GM10847 (cell line): ENCODE results near the gene TBC1D5.

Experiments
- POLR2A ChIP-seq: IDR thresholded peaks from 2 replicates; pipeline ENCODE4 v1.6.1; 2011; ENCODE audit not compliant: insufficient read length; ENCODE audit errors: extremely low read depth

The TBC1D5 gene

GRCh38 chr3:17352620-17353019, 389.8 kb downstream of the TBC1D5 start:
- no peak for TF ChIP-seq POLR2A

GRCh38 chr3:17349093-17349492, 393.3 kb downstream of the TBC1D5 start:
- TF ChIP-seq POLR2A: no peak

GRCh38 chr3:17342119-17342518, 400.3 kb downstream of the TBC1D5 start:
- no peak for TF ChIP-seq POLR2A

GRCh38 chr3:17340693-17341092, 401.7 kb downstream of the TBC1D5 start:
- no peak for TF ChIP-seq POLR2A

- TF ChIP-seq POLR2A: no peak
Observed at GRCh38 chr3:17340261-17340660, 402.2 kb downstream of the TBC1D5 start.

GRCh38 chr3:17339132-17339575, 403.3 kb downstream of the TBC1D5 start:
- TF ChIP-seq POLR2A: no peak

GRCh38 chr3:17336291-17336690, 406.1 kb downstream of the TBC1D5 start:
- no peak for TF ChIP-seq POLR2A

GRCh38 chr3:17333893-17334292, 408.5 kb downstream of the TBC1D5 start:
- no peak for TF ChIP-seq POLR2A

GRCh38 chr3:17333446-17333845, 409.0 kb downstream of the TBC1D5 start:
- TF ChIP-seq POLR2A: no peak

- TF ChIP-seq POLR2A: no peak
Observed at GRCh38 chr3:17330660-17331059, 411.8 kb downstream of the TBC1D5 start.

GRCh38 chr3:17329927-17330326, 412.5 kb downstream of the TBC1D5 start:
- no peak for TF ChIP-seq POLR2A

- TF ChIP-seq POLR2A: no peak
Observed at GRCh38 chr3:17322106-17322793, 420.2 kb downstream of the TBC1D5 start.

GRCh38 chr3:17320266-17320665, 422.2 kb downstream of the TBC1D5 start:
- no peak for TF ChIP-seq POLR2A

GRCh38 chr3:17315897-17316296, 426.5 kb downstream of the TBC1D5 start:
- TF ChIP-seq POLR2A: no peak

- TF ChIP-seq POLR2A: no peak
Observed at GRCh38 chr3:17314171-17314570, 428.3 kb downstream of the TBC1D5 start.

- no peak for TF ChIP-seq POLR2A
Observed at GRCh38 chr3:17313746-17314145, 428.7 kb downstream of the TBC1D5 start.

GRCh38 chr3:17310983-17311382, 431.4 kb downstream of the TBC1D5 start:
- no peak for TF ChIP-seq POLR2A
